ENCODE measurements around the gene PDE11A. TPM values are rescaled to one million over a fixed set of nuclear protein-coding genes. Genes with fewer than 3 reads are reported as not detected.
"Not testable (repeated sequence)": the region's sequence is repeated elsewhere in the genome, so short reads cannot be mapped to it uniquely, and the experiment has no call there.

Gene PDE11A
- total and polyA plus RNA-seq, 2 donors: 0.14 to 0.43 TPM

DNA sequence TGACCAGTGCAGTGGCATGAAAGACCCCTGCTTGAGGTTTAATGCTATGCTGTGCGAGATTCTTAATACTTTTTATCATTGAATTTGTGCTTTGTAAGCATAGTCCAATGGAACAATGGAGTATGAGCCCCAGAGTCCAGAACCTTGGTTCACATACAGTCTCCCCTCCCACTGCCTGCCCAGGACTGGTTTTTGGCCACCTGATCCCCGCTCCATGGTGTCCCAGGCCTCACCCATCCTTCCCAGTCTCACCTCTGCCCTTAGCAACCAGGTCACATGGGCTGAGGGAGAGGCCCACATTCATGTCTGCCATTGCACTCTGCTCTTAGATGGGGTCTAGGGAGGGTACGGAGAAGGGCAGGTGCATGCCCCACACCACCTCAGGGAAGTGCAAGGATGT is 6.3 kb downstream of the PDE11A start:
- H3K27ac ChIP-seq (ENCODE audit: low read depth in 1 of 2, low read length in 1 of 2): no peak overlapping the region
- no peaks in the 10 kb centered on the region for H3K4me1 ChIP-seq (ENCODE audit: control insufficient read depth in 2 of 2, insufficient read depth in 2 of 2, low read length in 2 of 2)
- H3K9me3 ChIP-seq (ENCODE audit: control insufficient read depth in 2 of 2, insufficient read depth in 1 of 2, low read length in 1 of 2): no peaks in the 10 kb centered on the region
- no peaks in the 10 kb centered on the region for H3K36me3 ChIP-seq (ENCODE audit: control insufficient read depth in 2 of 2, insufficient read depth in 2 of 2, low read length in 1 of 2)
- DNase-seq (ENCODE audit: low read depth in 6 of 9, low spot score in 9 of 9): no peak
- no peak overlapping the region for H3K4me3 ChIP-seq (ENCODE audit: low read length in 2 of 2)
- WGBS: 92% methylated on average over 3 of the region's 3 CpGs
- H3K27me3 ChIP-seq (ENCODE audit: control insufficient read depth in 2 of 2, insufficient read depth in 1 of 2, low read length in 1 of 2): peaks cover 0 to 1% of the 10 kb centered on the region in 2 donors

DNA sequence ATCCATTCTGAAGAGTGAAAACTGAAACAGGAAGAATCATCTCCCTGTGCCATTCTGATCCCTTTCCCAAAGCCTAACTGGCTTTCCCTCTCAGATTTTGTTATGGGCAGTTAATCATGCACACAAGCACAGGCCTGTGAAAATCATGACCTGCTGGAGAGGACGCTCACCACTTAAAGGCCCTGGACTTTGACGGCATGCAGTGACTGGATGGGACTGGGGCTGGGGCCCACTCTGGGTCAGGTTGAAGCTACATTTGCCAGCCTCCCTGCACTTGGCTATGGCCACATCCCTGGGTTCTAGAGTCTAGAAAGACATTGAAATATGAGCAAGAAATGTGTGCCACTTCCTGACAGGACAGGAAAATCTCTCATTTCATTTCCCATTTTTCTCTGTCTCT is 12.9 kb downstream of the PDE11A start:
- H3K27me3 ChIP-seq (ENCODE audit: control insufficient read depth in 2 of 2, insufficient read depth in 1 of 2, low read length in 1 of 2): no peaks in the 10 kb centered on the region
- H3K27ac ChIP-seq (ENCODE audit: low read depth in 1 of 2, low read length in 1 of 2): no peak overlapping the region
- H3K4me1 ChIP-seq (ENCODE audit: control insufficient read depth in 2 of 2, insufficient read depth in 2 of 2, low read length in 2 of 2): no peaks in the 10 kb centered on the region
- no peaks in the 10 kb centered on the region for H3K9me3 ChIP-seq (ENCODE audit: control insufficient read depth in 2 of 2, insufficient read depth in 1 of 2, low read length in 1 of 2)
- H3K36me3 ChIP-seq (ENCODE audit: control insufficient read depth in 2 of 2, insufficient read depth in 2 of 2, low read length in 1 of 2): no peaks in the 10 kb centered on the region
- no peak overlapping the region for H3K4me3 ChIP-seq (ENCODE audit: low read length in 2 of 2)
- DNase-seq (ENCODE audit: low read depth in 6 of 9, low spot score in 9 of 9): no peak
- 97% methylated on average over 2 of the region's 2 CpGs for WGBS

DNA sequence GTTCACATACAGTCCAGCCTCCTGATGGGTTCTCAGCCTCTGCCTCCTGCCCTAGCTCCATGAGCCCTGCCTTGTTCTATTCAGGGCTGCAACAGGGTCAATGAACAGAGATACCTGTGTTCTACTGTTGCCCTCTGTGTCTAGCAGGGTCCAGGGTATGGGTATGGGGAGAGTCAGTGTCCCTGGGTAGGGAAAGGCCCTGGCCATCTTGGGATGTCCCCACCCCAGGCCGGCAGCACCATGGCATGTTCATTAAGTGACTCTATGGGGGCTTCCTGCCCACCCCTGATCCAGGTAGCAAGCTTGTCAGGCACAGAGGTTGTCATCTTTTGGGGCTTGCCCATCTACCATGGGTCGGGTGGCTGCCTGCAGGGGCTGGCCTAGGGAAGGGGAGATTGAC is 13.5 kb downstream of the PDE11A start:
- Histone ChIP-seq H3K27me3 (ENCODE audit: control insufficient read depth in 2 of 2, insufficient read depth in 1 of 2, low read length in 1 of 2) (no peaks in the 10 kb centered on the region), H3K4me3 (ENCODE audit: low read length in 2 of 2) (no peak overlapping the region), H3K4me1 (ENCODE audit: control insufficient read depth in 2 of 2, insufficient read depth in 2 of 2, low read length in 2 of 2) (no peaks in the 10 kb centered on the region), H3K36me3 (ENCODE audit: control insufficient read depth in 2 of 2, insufficient read depth in 2 of 2, low read length in 1 of 2) (no peaks in the 10 kb centered on the region), H3K9me3 (ENCODE audit: control insufficient read depth in 2 of 2, insufficient read depth in 1 of 2, low read length in 1 of 2) (no peaks in the 10 kb centered on the region), H3K27ac (ENCODE audit: low read depth in 1 of 2, low read length in 1 of 2) (no peak overlapping the region)
- WGBS: 95% methylated on average over 2 of the region's 2 CpGs
- no peak for DNase-seq (ENCODE audit: low read depth in 6 of 9, low spot score in 9 of 9)

DNA sequence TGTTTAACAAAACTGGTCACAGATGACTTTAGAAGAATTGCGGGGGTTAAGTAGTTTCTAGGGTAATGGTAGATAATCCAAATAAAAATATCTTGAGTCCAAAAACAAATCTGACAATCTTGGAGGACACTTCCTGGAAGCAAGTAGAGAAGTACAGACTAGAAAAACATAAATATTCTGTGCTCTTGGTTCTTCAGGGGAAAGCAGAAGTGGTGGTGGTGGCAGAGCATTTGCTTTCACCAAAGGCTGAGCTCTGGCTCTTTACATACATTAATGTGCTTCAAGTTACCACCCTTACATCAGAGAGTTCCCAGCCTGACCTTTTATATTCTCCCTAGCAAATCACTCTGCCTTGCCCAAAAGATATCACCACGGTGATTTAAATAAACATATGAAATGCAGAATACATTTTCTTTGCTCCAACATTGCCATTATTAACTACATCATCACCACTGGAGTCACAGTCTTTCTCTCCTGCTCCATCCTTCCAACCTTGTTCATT is 15.3 kb downstream of the PDE11A start:
- Histone ChIP-seq H3K9me3 (ENCODE audit: control insufficient read depth in 2 of 2, insufficient read depth in 1 of 2, low read length in 1 of 2) (no peaks in the 10 kb centered on the region), H3K4me3 (ENCODE audit: low read length in 2 of 2) (no peak overlapping the region), H3K27ac (ENCODE audit: low read depth in 1 of 2, low read length in 1 of 2) (no peak overlapping the region), H3K27me3 (ENCODE audit: control insufficient read depth in 2 of 2, insufficient read depth in 1 of 2, low read length in 1 of 2) (no peaks in the 10 kb centered on the region), H3K4me1 (ENCODE audit: control insufficient read depth in 2 of 2, insufficient read depth in 2 of 2, low read length in 2 of 2) (no peaks in the 10 kb centered on the region), H3K36me3 (ENCODE audit: control insufficient read depth in 2 of 2, insufficient read depth in 2 of 2, low read length in 1 of 2) (no peaks in the 10 kb centered on the region)
- 88% methylated on average over 2 of the region's 2 CpGs for WGBS
- no peak for DNase-seq (ENCODE audit: low read depth in 6 of 9, low spot score in 9 of 9)

DNA sequence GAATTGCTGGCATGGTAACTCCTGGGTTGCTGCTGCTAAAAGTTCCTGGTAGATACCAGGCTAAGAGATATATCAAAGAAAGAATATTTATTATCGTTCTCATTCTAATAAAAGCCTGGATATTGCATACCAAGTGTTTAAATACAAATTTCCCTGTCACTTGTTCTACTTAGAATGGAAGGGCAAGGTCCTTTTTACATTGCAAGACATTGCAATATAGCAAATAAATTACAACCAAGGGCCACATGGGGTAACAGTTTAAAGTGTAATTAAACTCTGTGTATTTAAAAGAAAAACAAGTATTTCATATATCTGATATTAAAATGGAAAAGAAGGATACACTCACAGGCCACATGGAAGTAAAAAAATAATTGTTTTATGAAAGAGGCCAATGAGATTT is 16.2 kb downstream of the PDE11A start:
- Histone ChIP-seq H3K9me3 (ENCODE audit: control insufficient read depth in 2 of 2, insufficient read depth in 1 of 2, low read length in 1 of 2) (no peaks in the 10 kb centered on the region), H3K4me1 (ENCODE audit: control insufficient read depth in 2 of 2, insufficient read depth in 2 of 2, low read length in 2 of 2) (no peaks in the 10 kb centered on the region), H3K27ac (ENCODE audit: low read depth in 1 of 2, low read length in 1 of 2) (no peak overlapping the region), H3K27me3 (ENCODE audit: control insufficient read depth in 2 of 2, insufficient read depth in 1 of 2, low read length in 1 of 2) (no peaks in the 10 kb centered on the region), H3K4me3 (ENCODE audit: low read length in 2 of 2) (no peak overlapping the region), H3K36me3 (ENCODE audit: control insufficient read depth in 2 of 2, insufficient read depth in 2 of 2, low read length in 1 of 2) (no peaks in the 10 kb centered on the region)
- DNase-seq (ENCODE audit: low read depth in 6 of 9, low spot score in 9 of 9): no peak
- WGBS: 89% methylated on average over 1 of the region's 1 CpG

DNA sequence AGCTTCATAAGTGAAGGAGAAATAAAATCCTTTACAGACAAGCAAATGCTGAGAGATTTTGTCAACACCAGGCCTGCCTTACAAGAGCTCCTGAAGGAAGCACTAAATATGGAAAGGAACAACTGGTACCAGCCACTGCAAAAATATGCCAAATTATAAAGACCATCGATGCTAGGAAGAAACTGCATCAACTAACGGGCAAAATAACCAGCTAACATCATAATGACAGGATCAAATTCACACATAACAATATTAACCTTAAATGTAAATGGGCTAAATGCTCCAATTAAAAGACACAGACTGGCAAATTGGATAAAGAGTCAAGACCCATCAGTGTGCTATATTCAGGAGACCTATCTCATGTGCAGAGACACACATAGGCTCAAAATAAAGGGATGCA is 21.3 kb downstream of the PDE11A start:
- WGBS: 98% methylated on average over 2 of the region's 2 CpGs
- H3K4me3 ChIP-seq (ENCODE audit: low read length in 2 of 2); H3K27me3 ChIP-seq (ENCODE audit: control insufficient read depth in 2 of 2, insufficient read depth in 1 of 2, low read length in 1 of 2): not testable (repeated sequence)

DNA sequence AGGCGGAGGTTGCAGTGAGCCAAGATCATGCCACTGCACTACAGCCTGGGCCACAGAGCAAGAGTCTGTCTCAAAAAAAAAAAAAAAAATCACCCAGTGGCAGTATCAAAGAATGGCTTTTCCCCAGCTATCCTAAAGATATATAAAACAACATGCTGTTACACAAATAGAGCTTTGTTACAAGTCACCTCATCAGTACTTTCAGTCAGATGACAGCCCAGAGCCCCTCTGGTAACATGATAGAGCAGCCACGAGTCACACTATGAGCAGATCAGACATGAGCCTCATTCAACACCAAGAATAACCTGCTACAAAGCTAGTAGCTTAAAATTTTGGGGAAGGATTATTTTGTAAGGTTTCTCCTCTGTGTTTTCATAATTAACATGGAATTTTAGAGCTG is 25.2 kb downstream of the PDE11A start:
- DNase-seq (ENCODE audit: low read depth in 6 of 9, low spot score in 9 of 9): no peak
- no peaks in the 10 kb centered on the region for H3K4me1 ChIP-seq (ENCODE audit: control insufficient read depth in 2 of 2, insufficient read depth in 2 of 2, low read length in 2 of 2)
- WGBS: 93% methylated on average over 2 of the region's 2 CpGs

More for the DNA sequence above, 21.3 kb downstream of the PDE11A start:
- H3K4me1 ChIP-seq (ENCODE audit: control insufficient read depth in 2 of 2, insufficient read depth in 2 of 2, low read length in 2 of 2); H3K36me3 ChIP-seq (ENCODE audit: control insufficient read depth in 2 of 2, insufficient read depth in 2 of 2, low read length in 1 of 2); H3K9me3 ChIP-seq (ENCODE audit: control insufficient read depth in 2 of 2, insufficient read depth in 1 of 2, low read length in 1 of 2); DNase-seq (ENCODE audit: low read depth in 6 of 9, low spot score in 9 of 9); H3K27ac ChIP-seq (ENCODE audit: low read depth in 1 of 2, low read length in 1 of 2): not testable (repeated sequence)

DNA sequence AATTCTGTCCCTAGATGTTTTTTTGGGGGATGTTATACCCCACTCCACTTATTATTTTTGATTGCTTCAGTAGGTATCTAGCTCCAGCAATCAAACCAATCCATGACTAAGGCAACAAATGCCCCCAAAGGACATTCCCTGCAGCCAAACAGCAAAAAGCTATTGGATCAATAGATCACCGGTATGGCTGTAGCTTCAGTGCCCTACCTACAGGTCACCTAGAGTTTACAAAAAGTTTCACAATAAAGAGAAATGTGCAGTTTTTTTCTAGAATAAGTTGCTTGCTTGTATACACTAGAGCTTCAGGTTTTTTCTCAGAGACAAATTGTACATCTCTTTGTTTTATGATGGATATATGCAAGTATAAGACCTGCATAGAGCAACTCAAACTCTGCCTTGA is 27.7 kb downstream of the PDE11A start:
- H3K27me3 ChIP-seq (ENCODE audit: control insufficient read depth in 2 of 2, insufficient read depth in 1 of 2, low read length in 1 of 2): no peaks in the 10 kb centered on the region
- H3K27ac ChIP-seq (ENCODE audit: low read depth in 1 of 2, low read length in 1 of 2): no peak overlapping the region
- no peak for DNase-seq (ENCODE audit: low read depth in 6 of 9, low spot score in 9 of 9)
- no peaks in the 10 kb centered on the region for H3K9me3 ChIP-seq (ENCODE audit: control insufficient read depth in 2 of 2, insufficient read depth in 1 of 2, low read length in 1 of 2)
- no peaks in the 10 kb centered on the region for H3K4me1 ChIP-seq (ENCODE audit: control insufficient read depth in 2 of 2, insufficient read depth in 2 of 2, low read length in 2 of 2)
- no peaks in the 10 kb centered on the region for H3K36me3 ChIP-seq (ENCODE audit: control insufficient read depth in 2 of 2, insufficient read depth in 2 of 2, low read length in 1 of 2)
- no peak overlapping the region for H3K4me3 ChIP-seq (ENCODE audit: low read length in 2 of 2)
- WGBS: 98% methylated on average over 1 of the region's 1 CpG

More for the DNA sequence above, 25.2 kb downstream of the PDE11A start:
- H3K27me3 ChIP-seq (ENCODE audit: control insufficient read depth in 2 of 2, insufficient read depth in 1 of 2, low read length in 1 of 2): no peaks in the 10 kb centered on the region
- no peak overlapping the region for H3K27ac ChIP-seq (ENCODE audit: low read depth in 1 of 2, low read length in 1 of 2)
- H3K4me3 ChIP-seq (ENCODE audit: low read length in 2 of 2): no peak overlapping the region
- no peaks in the 10 kb centered on the region for H3K36me3 ChIP-seq (ENCODE audit: control insufficient read depth in 2 of 2, insufficient read depth in 2 of 2, low read length in 1 of 2)
- H3K9me3 ChIP-seq (ENCODE audit: control insufficient read depth in 2 of 2, insufficient read depth in 1 of 2, low read length in 1 of 2): no peaks in the 10 kb centered on the region

DNA sequence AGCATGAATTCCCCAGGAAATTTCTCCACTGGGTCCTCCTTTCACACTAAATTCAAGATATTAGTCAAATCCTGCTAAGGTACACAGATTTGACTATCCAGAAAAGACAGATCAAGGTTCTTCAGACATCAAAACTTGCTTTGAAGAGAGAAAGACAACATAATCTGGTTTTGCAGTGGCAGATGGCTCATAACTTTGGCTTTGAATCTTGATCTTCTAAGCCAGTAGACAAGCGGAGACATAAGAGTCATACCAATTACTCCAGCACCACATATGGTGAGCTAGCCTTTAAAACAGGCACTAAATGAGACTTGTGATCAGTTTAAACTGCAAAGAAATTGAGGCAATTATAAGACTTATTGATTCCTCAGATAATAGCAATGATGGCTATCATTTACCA is 29.3 kb downstream of the PDE11A start:
- Histone ChIP-seq H3K9me3 (ENCODE audit: control insufficient read depth in 2 of 2, insufficient read depth in 1 of 2, low read length in 1 of 2) (no peaks in the 10 kb centered on the region), H3K4me3 (ENCODE audit: low read length in 2 of 2) (no peak overlapping the region), H3K27ac (ENCODE audit: low read depth in 1 of 2, low read length in 1 of 2) (no peak overlapping the region), H3K36me3 (ENCODE audit: control insufficient read depth in 2 of 2, insufficient read depth in 2 of 2, low read length in 1 of 2) (no peaks in the 10 kb centered on the region), H3K4me1 (ENCODE audit: control insufficient read depth in 2 of 2, insufficient read depth in 2 of 2, low read length in 2 of 2) (no peaks in the 10 kb centered on the region), H3K27me3 (ENCODE audit: control insufficient read depth in 2 of 2, insufficient read depth in 1 of 2, low read length in 1 of 2) (no peaks in the 10 kb centered on the region)
- no peak for DNase-seq (ENCODE audit: low read depth in 6 of 9, low spot score in 9 of 9)
- 94% methylated on average over 1 of the region's 1 CpG for WGBS

DNA sequence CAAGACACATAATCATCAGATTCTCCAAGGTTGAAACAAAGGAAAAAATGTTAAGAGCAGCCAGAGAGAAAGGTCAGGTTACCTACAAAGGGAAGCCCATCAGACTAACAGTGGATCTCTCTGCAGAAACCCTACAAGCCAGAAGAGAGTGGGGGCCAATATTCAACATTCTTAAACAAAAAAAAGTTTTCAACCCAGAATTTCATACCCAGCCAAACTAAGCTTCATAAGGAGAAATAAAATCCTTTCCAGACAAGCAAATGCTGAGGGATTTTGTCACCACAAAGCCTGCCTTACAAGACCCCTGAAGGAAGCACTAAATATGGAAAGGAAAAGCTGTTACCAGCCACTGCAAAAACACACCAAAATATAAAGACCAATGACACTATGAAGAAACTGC is 39.0 kb downstream of the PDE11A start:
- DNase-seq (ENCODE audit: low read depth in 6 of 9, low spot score in 9 of 9); H3K27me3 ChIP-seq (ENCODE audit: control insufficient read depth in 2 of 2, insufficient read depth in 1 of 2, low read length in 1 of 2); H3K9me3 ChIP-seq (ENCODE audit: control insufficient read depth in 2 of 2, insufficient read depth in 1 of 2, low read length in 1 of 2); H3K27ac ChIP-seq (ENCODE audit: low read depth in 1 of 2, low read length in 1 of 2); H3K36me3 ChIP-seq (ENCODE audit: control insufficient read depth in 2 of 2, insufficient read depth in 2 of 2, low read length in 1 of 2); H3K4me1 ChIP-seq (ENCODE audit: control insufficient read depth in 2 of 2, insufficient read depth in 2 of 2, low read length in 2 of 2); H3K4me3 ChIP-seq (ENCODE audit: low read length in 2 of 2): not testable (repeated sequence)

Data from thymus (tissue), 11 donors.